HEK293 (cell line): ENCODE data around the gene TBC1D24.
A peak's percentile ranks its signal among the peaks of the same experiment; 100 is the strongest.

Experiments used
- GLIS1 ChIP-seq: fragments of 450-650 bp; formaldehyde crosslinking; IDR thresholded peaks from 2 replicates; pipeline ENCODE4 v1.5.1; 2016; ENCODE audit warnings: missing biosample characterization, missing genetic modification characterization
- IKZF3 ChIP-seq: fragments of 450-650 bp; IDR thresholded peaks from 2 replicates; pipeline ENCODE4 v1.5.0; 2018; ENCODE audit warnings: missing biosample characterization, mild to moderate bottlenecking, missing genetic modification characterization, moderate library complexity
- KLF17 ChIP-seq: fragments of 450-650 bp; formaldehyde crosslinking; IDR thresholded peaks from 2 replicates; pipeline ENCODE4 v1.5.1; 2016; ENCODE audit warnings: missing biosample characterization, missing genetic modification characterization
- KLF8 ChIP-seq: fragments of 450-650 bp; formaldehyde crosslinking; IDR thresholded peaks from 2 replicates; pipeline ENCODE4 v1.5.1; 2016; ENCODE audit warnings: missing biosample characterization, missing genetic modification characterization
- REST ChIP-seq: fragments of 450-650 bp; formaldehyde crosslinking; IDR thresholded peaks from 2 replicates; pipeline ENCODE4 v1.5.1; 2016; ENCODE audit warnings: missing biosample characterization, missing genetic modification characterization
- SP2 ChIP-seq: fragments of 450-650 bp; formaldehyde crosslinking; IDR thresholded peaks from 2 replicates; pipeline ENCODE4 v1.5.1; 2016; ENCODE audit warnings: missing biosample characterization, missing genetic modification characterization
- ZBTB7A ChIP-seq: fragments of 450-650 bp; formaldehyde crosslinking; IDR thresholded peaks from 2 replicates; pipeline ENCODE4 v1.5.1; 2016; ENCODE audit warnings: low read depth, missing biosample characterization, missing genetic modification characterization
- ZBTB8A ChIP-seq: fragments of 450-650 bp; formaldehyde crosslinking; IDR thresholded peaks from 2 replicates; pipeline ENCODE4 v1.5.1; 2016; ENCODE audit warnings: missing biosample characterization, missing genetic modification characterization
- ZNF19 ChIP-seq: fragments of 450-650 bp; formaldehyde crosslinking; IDR thresholded peaks from 2 replicates; pipeline ENCODE4; 2016; ENCODE audit warnings: missing biosample characterization, missing genetic modification characterization, low read depth
- ZNF391 ChIP-seq: fragments of 450-650 bp; formaldehyde crosslinking; IDR thresholded peaks from 2 replicates; pipeline ENCODE4 v1.5.1; 2016; ENCODE audit warnings: low read depth, missing biosample characterization, missing genetic modification characterization, borderline replicate concordance
- ZNF660 ChIP-seq: fragments of 450-650 bp; IDR thresholded peaks from 2 replicates; pipeline ENCODE4 v1.5.1; 2018; ENCODE audit warnings: missing biosample characterization, mild to moderate bottlenecking, missing genetic modification characterization
- ZNF776 ChIP-seq: fragments of 450-650 bp; formaldehyde crosslinking; IDR thresholded peaks from 2 replicates; pipeline ENCODE4 v1.5.0; 2017; ENCODE audit warnings: missing biosample characterization, missing genetic modification characterization, borderline replicate concordance
- ZSCAN5A ChIP-seq: fragments of 450-650 bp; formaldehyde crosslinking; IDR thresholded peaks from 2 replicates; pipeline ENCODE4 v1.5.1; 2016; ENCODE audit warnings: missing biosample characterization, missing genetic modification characterization
- TF ChIP-seq, protein P1 (sequence below): fragments of 450-650 bp; formaldehyde crosslinking; IDR thresholded peaks from 2 replicates; pipeline ENCODE4 v1.5.1; 2017; ENCODE audit warnings: missing biosample characterization, missing genetic modification characterization
- TF ChIP-seq, protein P2 (sequence below): fragments of 450-650 bp; formaldehyde crosslinking; IDR thresholded peaks from 2 replicates; pipeline ENCODE4 v1.5.1; 2016; ENCODE audit warnings: missing biosample characterization, missing genetic modification characterization
- TF ChIP-seq, protein P3 (sequence below): fragments of 450-650 bp; formaldehyde crosslinking; optimal IDR thresholded peaks from 2 replicates; pipeline ENCODE3; 2016; ENCODE audit warnings: missing biosample characterization, mild to moderate bottlenecking, missing genetic modification characterization
- TF ChIP-seq, protein P4 (sequence below): fragments of 450-650 bp; formaldehyde crosslinking; IDR thresholded peaks from 2 replicates; pipeline ENCODE4 v1.5.1; 2016; ENCODE audit warnings: missing biosample characterization, missing genetic modification characterization
- TF ChIP-seq, protein P5 (sequence below): fragments of 450-650 bp; formaldehyde crosslinking; IDR thresholded peaks from 2 replicates; pipeline ENCODE4 v1.5.1; 2016; ENCODE audit warnings: missing biosample characterization, missing genetic modification characterization
- TF ChIP-seq, protein P6 (sequence below): fragments of 450-650 bp; formaldehyde crosslinking; IDR thresholded peaks from 2 replicates; pipeline ENCODE4 v1.5.1; 2016; ENCODE audit warnings: missing biosample characterization, missing genetic modification characterization
- TF ChIP-seq, protein P7 (sequence below): fragments of 450-650 bp; formaldehyde crosslinking; IDR thresholded peaks from 2 replicates; pipeline ENCODE4 v1.5.1; 2016; ENCODE audit warnings: missing biosample characterization, missing genetic modification characterization

TBC1D24 gene

GRCh38 chr16:2468233-2468724 is 6.6 kb upstream of the TBC1D24 start (continued):
- TF ChIP-seq, protein P1, sequence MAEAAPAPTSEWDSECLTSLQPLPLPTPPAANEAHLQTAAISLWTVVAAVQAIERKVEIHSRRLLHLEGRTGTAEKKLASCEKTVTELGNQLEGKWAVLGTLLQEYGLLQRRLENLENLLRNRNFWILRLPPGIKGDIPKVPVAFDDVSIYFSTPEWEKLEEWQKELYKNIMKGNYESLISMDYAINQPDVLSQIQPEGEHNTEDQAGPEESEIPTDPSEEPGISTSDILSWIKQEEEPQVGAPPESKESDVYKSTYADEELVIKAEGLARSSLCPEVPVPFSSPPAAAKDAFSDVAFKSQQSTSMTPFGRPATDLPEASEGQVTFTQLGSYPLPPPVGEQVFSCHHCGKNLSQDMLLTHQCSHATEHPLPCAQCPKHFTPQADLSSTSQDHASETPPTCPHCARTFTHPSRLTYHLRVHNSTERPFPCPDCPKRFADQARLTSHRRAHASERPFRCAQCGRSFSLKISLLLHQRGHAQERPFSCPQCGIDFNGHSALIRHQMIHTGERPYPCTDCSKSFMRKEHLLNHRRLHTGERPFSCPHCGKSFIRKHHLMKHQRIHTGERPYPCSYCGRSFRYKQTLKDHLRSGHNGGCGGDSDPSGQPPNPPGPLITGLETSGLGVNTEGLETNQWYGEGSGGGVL: peak; percentile 33; the same call in 1 of the 2 replicates
- TF ChIP-seq ZNF660 (tag by site-specific recombination): peak; percentile 16; the same call in 1 of the 2 replicates
- TF ChIP-seq ZNF776: no peak
- TF ChIP-seq SP2: peak; percentile 23; the same call in 1 of the 2 replicates
- TF ChIP-seq, protein P2, sequence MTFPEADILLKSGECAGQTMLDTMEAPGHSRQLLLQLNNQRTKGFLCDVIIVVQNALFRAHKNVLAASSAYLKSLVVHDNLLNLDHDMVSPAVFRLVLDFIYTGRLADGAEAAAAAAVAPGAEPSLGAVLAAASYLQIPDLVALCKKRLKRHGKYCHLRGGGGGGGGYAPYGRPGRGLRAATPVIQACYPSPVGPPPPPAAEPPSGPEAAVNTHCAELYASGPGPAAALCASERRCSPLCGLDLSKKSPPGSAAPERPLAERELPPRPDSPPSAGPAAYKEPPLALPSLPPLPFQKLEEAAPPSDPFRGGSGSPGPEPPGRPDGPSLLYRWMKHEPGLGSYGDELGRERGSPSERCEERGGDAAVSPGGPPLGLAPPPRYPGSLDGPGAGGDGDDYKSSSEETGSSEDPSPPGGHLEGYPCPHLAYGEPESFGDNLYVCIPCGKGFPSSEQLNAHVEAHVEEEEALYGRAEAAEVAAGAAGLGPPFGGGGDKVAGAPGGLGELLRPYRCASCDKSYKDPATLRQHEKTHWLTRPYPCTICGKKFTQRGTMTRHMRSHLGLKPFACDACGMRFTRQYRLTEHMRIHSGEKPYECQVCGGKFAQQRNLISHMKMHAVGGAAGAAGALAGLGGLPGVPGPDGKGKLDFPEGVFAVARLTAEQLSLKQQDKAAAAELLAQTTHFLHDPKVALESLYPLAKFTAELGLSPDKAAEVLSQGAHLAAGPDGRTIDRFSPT (tag by site-specific recombination): peak; percentile 31
- TF ChIP-seq, protein P3, sequence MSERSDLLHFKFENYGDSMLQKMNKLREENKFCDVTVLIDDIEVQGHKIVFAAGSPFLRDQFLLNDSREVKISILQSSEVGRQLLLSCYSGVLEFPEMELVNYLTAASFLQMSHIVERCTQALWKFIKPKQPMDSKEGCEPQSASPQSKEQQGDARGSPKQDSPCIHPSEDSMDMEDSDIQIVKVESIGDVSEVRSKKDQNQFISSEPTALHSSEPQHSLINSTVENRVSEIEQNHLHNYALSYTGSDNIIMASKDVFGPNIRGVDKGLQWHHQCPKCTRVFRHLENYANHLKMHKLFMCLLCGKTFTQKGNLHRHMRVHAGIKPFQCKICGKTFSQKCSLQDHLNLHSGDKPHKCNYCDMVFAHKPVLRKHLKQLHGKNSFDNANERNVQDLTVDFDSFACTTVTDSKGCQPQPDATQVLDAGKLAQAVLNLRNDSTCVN (tag by site-specific recombination): peak; percentile 81
- TF ChIP-seq, protein P4, sequence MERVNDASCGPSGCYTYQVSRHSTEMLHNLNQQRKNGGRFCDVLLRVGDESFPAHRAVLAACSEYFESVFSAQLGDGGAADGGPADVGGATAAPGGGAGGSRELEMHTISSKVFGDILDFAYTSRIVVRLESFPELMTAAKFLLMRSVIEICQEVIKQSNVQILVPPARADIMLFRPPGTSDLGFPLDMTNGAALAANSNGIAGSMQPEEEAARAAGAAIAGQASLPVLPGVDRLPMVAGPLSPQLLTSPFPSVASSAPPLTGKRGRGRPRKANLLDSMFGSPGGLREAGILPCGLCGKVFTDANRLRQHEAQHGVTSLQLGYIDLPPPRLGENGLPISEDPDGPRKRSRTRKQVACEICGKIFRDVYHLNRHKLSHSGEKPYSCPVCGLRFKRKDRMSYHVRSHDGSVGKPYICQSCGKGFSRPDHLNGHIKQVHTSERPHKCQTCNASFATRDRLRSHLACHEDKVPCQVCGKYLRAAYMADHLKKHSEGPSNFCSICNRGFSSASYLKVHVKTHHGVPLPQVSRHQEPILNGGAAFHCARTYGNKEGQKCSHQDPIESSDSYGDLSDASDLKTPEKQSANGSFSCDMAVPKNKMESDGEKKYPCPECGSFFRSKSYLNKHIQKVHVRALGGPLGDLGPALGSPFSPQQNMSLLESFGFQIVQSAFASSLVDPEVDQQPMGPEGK (tag by site-specific recombination): 0 out of 2 replicates have a peak, but pooled peaks have one; percentile 28
- TF ChIP-seq KLF17: peak; percentile 71
- peak; percentile 68; the same call in 1 of the 2 replicates for TF ChIP-seq KLF8 (tag by site-specific recombination)
- TF ChIP-seq ZNF391 (tag by site-specific recombination): peak; percentile 40; the same call in 1 of the 2 replicates
- TF ChIP-seq, protein P5, sequence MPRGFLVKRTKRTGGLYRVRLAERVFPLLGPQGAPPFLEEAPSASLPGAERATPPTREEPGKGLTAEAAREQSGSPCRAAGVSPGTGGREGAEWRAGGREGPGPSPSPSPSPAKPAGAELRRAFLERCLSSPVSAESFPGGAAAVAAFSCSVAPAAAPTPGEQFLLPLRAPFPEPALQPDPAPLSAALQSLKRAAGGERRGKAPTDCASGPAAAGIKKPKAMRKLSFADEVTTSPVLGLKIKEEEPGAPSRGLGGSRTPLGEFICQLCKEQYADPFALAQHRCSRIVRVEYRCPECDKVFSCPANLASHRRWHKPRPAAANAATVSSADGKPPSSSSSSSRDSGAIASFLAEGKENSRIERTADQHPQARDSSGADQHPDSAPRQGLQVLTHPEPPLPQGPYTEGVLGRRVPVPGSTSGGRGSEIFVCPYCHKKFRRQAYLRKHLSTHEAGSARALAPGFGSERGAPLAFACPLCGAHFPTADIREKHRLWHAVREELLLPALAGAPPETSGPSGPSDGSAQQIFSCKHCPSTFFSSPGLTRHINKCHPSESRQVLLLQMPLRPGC (tag by site-specific recombination): 0 out of 2 replicates have a peak, but pooled peaks have one; percentile 12
- TF ChIP-seq ZBTB7A: peak; percentile 15; the same call in 1 of the 2 replicates
- TF ChIP-seq, protein P6, sequence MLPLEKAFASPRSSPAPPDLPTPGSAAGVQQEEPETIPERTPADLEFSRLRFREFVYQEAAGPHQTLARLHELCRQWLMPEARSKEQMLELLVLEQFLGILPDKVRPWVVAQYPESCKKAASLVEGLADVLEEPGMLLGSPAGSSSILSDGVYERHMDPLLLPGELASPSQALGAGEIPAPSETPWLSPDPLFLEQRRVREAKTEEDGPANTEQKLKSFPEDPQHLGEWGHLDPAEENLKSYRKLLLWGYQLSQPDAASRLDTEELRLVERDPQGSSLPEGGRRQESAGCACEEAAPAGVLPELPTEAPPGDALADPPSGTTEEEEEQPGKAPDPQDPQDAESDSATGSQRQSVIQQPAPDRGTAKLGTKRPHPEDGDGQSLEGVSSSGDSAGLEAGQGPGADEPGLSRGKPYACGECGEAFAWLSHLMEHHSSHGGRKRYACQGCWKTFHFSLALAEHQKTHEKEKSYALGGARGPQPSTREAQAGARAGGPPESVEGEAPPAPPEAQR (tag by site-specific recombination): no peak
- TF ChIP-seq, protein P7, sequence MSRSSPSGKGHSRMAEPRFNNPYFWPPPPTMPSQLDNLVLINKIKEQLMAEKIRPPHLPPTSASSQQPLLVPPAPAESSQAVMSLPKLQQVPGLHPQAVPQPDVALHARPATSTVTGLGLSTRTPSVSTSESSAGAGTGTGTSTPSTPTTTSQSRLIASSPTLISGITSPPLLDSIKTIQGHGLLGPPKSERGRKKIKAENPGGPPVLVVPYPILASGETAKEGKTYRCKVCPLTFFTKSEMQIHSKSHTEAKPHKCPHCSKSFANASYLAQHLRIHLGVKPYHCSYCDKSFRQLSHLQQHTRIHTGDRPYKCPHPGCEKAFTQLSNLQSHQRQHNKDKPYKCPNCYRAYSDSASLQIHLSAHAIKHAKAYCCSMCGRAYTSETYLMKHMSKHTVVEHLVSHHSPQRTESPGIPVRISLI: no peak
- no peak for TF ChIP-seq GLIS1
- peak; percentile 95 for TF ChIP-seq ZBTB8A
- no peak for TF ChIP-seq ZNF19 (tag by site-specific recombination)
- TF ChIP-seq IKZF3 (tag by site-specific recombination): peak; percentile 9
- no peak for TF ChIP-seq REST (tag by site-specific recombination)
- TF ChIP-seq ZSCAN5A (tag by site-specific recombination): 0 out of 2 replicates have a peak, but pooled peaks have one; percentile 56
